Left forelimb (tissue), 1 donor: Measurements from ENCODE around the gene PSORS1C1.

Experiments used
- DNase-seq: peaks from one replicate; pipeline ENCODE4 v3.0.0-alpha.2; 2018; ENCODE audit warnings: low spot score

The PSORS1C1 gene

GRCh38 chr6:31126396-31127175 lies 12.0 kb downstream of the PSORS1C1 start:
- no peak for DNase-seq

- no peak for DNase-seq
Measured at GRCh38 chr6:31128093-31128676, 13.6 kb downstream of the PSORS1C1 start.

- no peak for DNase-seq
Measured at GRCh38 chr6:31129130-31129529, 14.5 kb downstream of the PSORS1C1 start.

- no peak for DNase-seq
Measured at GRCh38 chr6:31130751-31131150, 16.2 kb downstream of the PSORS1C1 start.

GRCh38 chr6:31131595-31131994 lies 17.0 kb downstream of the PSORS1C1 start:
- no peak for DNase-seq

- DNase-seq: no peak
Measured at GRCh38 chr6:31132806-31133205, 18.2 kb downstream of the PSORS1C1 start.

- DNase-seq: no peak
Measured at GRCh38 chr6:31135710-31136109, 21.1 kb downstream of the PSORS1C1 start.

GRCh38 chr6:31138982-31139381 lies 24.4 kb downstream of the PSORS1C1 start, which contains the start of gene PSORS1C2:
TSS of gene PSORS1C2 (minus strand) at chr6:31139066. CDS start at chr6:31139026, 40 bp downstream.
- no peak for DNase-seq

- DNase-seq: no peak
Measured at GRCh38 chr6:31139599-31139998, 25.0 kb downstream of the PSORS1C1 start.

GRCh38 chr6:31140643-31141042 lies 26.0 kb downstream of the PSORS1C1 start:
- DNase-seq: no peak

GRCh38 chr6:31142361-31142761 lies 27.8 kb downstream of the PSORS1C1 start:
- no peak for DNase-seq

- no peak for DNase-seq
Measured at GRCh38 chr6:31143148-31143547, 28.5 kb downstream of the PSORS1C1 start.

- no peak for DNase-seq
Measured at GRCh38 chr6:31144296-31144969, 29.8 kb downstream of the PSORS1C1 start.

- no peak for DNase-seq
Measured at GRCh38 chr6:31144970-31145340, 30.4 kb downstream of the PSORS1C1 start.

GRCh38 chr6:31145386-31145785 lies 30.8 kb downstream of the PSORS1C1 start:
- no peak for DNase-seq

- no peak for DNase-seq
Measured at GRCh38 chr6:31149827-31150447, 35.3 kb downstream of the PSORS1C1 start.

- no peak for DNase-seq
Measured at GRCh38 chr6:31152781-31153180, 38.2 kb downstream of the PSORS1C1 start.

GRCh38 chr6:31154436-31154835 lies 39.8 kb downstream of the PSORS1C1 start:
- DNase-seq: no peak

GRCh38 chr6:31156641-31157040 lies 42.0 kb downstream of the PSORS1C1 start:
- no peak for DNase-seq

GRCh38 chr6:31157513-31158139 lies 43.0 kb downstream of the PSORS1C1 start, which contains the start of gene CCHCR1:
TSS of gene CCHCR1 (minus strand) at chr6:31157802. CDS start at chr6:31157600, 202 bp downstream.
- no peak for DNase-seq

- peak; percentile 99 for DNase-seq
Measured at GRCh38 chr6:31158140-31158862, 43.7 kb downstream of the PSORS1C1 start, which contains the start of gene TCF19. TSS of gene TCF19 (plus strand) at chr6:31158589. CDS start at chr6:31159470, 881 bp downstream.
